Stimulated activated CD4-positive, alpha-beta T cell treated with anti-CD3 and anti-CD28 coated beads, Interleukin-15, amount 100 ng/mL, for 48 hours (primary cell): ENCODE data around the gene CCNB3.
"Not testable (repeated sequence)": the region's sequence is repeated elsewhere in the genome, so short reads cannot be mapped to it uniquely, and the experiment has no call there.

Experiments
- DNase-seq, 2 donors: peaks; one replicate each; pipeline ENCODE4 v3.0.0-alpha.2; 2020; ENCODE audit warnings: low read depth in 2 of 2

CCNB3 gene, protein sequence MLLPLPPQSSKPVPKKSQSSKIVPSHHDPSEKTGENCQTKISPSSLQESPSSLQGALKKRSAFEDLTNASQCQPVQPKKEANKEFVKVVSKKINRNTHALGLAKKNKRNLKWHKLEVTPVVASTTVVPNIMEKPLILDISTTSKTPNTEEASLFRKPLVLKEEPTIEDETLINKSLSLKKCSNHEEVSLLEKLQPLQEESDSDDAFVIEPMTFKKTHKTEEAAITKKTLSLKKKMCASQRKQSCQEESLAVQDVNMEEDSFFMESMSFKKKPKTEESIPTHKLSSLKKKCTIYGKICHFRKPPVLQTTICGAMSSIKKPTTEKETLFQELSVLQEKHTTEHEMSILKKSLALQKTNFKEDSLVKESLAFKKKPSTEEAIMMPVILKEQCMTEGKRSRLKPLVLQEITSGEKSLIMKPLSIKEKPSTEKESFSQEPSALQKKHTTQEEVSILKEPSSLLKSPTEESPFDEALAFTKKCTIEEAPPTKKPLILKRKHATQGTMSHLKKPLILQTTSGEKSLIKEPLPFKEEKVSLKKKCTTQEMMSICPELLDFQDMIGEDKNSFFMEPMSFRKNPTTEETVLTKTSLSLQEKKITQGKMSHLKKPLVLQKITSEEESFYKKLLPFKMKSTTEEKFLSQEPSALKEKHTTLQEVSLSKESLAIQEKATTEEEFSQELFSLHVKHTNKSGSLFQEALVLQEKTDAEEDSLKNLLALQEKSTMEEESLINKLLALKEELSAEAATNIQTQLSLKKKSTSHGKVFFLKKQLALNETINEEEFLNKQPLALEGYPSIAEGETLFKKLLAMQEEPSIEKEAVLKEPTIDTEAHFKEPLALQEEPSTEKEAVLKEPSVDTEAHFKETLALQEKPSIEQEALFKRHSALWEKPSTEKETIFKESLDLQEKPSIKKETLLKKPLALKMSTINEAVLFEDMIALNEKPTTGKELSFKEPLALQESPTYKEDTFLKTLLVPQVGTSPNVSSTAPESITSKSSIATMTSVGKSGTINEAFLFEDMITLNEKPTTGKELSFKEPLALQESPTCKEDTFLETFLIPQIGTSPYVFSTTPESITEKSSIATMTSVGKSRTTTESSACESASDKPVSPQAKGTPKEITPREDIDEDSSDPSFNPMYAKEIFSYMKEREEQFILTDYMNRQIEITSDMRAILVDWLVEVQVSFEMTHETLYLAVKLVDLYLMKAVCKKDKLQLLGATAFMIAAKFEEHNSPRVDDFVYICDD (N-terminal part only)

DNA sequence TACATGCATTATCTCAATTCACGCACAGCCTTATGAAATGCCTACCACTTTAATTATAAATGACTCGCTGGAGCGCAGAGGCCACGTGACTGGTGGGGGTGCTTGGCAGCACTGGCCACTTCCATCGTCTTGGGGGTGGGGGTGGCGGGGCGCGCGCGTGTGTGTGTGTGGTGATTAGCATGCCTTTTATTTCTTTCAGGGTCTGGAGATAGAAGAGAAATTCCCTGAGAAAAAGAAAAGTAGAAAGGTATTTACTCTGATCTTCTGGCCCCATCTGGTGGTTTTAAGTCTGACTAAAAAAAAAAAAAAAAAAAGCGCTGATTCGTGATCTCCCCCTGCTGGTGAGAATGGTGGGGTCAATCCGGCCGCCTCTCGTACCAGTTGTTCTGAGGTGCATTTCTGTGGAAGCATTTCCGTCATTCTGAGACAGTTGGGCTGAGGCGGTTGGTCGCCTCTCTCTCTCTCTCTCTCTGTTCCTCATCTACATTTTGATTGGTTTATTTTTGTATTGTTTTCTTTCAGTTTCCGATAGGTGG is at the start of gene CCNB3:
Gene CCNB3 (plus strand): TSS at position 402 of the 536 bp plus-strand sequence. CDS start 80,399 bp downstream, outside the sequence.
- peak; percentile 52 to 60 for DNase-seq

DNA sequence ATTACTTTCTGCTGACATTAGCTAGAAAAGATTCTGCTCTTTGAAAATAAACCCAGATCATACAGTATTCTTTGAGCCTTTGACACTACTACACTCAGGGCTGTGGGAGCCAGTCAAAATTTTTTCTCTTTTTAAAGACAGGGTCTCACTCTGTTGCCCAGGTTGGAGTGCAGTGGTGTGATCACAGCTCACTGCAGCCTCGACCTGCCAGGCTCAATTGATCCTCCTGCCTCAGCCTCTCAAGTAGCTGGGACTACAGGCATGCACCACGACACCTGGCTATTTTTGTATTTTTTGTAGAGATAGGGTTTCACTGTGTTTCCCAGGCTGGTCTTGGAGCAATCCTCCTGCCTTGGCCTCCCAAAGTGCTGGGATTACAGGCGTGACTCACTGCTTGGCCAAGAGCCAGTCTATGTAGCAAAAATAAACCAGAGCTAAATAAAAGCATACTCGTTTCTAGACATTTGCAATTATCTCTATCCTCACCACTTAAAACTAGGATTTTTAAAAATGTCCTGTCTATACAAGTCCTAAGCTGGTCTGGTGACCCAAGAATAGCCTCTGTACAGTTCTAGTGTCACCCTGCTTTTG is 46.9 kb upstream of the CCNB3 start:
- DNase-seq = no peak

DNA sequence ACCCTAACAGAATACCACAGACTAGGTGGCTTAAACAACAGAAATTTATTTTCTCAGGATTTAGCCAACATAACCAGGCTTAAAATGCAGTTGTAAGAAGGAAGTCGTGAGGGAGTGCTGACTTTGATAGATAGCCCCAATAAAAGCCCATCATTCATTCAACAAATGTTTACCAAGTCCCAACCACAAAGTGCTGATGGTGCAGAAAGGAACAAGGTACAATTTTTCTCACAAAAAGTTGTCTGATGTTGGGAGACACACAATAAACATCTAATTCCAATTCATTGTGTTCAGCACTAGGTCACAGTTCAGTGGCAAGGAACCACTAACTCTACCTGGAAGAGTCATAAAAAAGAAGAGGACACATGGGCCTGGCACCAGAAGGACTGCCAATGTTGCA is 46.0 kb upstream of the CCNB3 start:
- no peak for DNase-seq

DNA sequence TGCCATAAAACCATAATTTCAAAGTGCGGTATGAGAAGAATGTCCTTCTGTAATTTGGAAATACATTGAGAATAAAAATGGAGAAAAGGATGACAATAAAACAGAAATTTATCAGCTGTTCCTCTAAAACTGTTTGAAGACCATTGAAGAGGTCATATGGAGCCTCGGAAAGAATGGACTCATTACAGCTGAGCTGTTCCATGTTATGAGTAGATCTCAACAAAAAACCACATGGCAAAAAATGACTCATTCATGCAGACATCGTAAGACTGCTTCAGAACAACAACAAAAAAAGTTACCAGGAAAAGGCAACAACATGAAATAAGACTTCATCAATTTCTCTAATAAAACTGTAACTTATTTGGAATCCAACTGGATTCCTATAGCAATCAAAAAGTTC is 43.4 kb upstream of the CCNB3 start:
- DNase-seq = no peak

DNA sequence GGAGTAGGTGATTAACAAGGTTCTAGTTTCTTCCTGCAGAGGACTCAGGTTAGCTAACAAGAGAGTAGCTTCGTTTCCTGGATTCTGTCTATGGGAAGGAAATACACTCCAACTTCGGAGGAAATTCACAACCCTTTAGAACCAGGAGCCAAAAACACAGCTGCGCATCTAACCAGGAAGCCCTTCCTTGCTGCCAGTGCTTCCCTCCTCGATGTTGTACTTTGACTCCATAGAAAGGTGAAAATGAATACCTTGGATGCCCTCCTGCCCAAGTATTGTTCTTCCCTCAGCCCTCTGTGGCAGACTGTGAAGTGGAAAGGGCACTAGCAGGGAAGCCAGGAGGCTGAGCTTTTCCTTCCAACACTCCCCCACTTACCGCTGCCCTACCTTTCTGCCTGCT is 38.8 kb upstream of the CCNB3 start:
- DNase-seq = no peak

DNA sequence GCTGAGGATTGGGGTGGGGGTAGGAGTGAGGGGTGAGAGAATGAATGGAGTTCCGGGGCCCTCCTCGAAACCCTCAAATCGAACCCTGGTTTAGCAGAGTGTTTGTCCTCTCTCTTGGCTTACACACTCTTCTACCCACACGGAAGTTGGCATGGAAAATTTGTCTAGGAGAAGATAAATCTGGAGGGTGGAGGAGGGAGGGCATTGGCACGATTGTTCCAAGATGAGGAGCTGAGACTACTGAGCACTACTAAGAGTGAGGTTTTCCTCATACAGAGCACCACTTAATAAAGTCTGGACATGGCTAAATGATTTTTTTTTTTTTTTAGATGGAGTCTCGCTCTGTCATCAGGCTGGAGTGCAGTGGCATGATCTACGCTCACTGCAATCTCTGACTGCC is 37.2 kb upstream of the CCNB3 start:
- no peak for DNase-seq

DNA sequence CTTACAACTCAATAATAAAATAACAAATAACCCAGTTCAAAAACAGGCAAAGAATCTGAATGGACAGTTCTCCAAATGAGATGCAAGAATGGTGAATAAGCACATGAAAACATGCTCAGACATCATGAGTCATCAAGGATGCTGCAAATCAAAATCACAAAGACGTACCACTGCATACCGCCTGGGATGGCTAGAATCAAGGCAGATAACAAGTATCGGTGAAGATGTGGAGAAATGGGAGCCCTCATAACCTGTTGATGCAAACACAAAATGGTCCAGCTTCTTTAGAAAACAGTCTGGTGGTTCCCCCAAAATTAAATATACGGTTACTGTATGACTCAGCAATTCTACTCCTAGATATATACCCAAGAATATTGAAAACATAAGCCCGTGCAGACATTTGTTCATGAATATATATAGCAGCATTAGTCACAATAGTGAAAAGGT is 36.3 kb upstream of the CCNB3 start:
- no peak for DNase-seq

DNA sequence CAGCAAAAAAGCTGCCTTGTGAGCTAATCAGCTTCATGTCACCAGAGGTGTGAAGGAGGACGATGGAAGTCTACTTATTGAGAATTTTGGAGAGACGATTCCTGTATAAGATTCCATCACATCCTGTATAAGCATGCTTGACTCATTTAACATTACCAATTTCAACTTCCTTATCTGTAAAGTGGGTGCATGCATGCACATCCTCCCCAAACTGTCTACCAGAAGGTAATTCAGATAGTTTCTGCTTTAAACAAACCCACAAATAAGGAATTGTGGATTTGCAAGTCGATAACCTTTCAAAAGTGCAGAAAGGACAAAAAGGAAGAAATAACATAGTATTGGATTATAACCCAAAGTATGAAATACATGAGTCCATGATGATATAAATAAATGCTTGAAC is 34.8 kb upstream of the CCNB3 start:
- no peak for DNase-seq

DNA sequence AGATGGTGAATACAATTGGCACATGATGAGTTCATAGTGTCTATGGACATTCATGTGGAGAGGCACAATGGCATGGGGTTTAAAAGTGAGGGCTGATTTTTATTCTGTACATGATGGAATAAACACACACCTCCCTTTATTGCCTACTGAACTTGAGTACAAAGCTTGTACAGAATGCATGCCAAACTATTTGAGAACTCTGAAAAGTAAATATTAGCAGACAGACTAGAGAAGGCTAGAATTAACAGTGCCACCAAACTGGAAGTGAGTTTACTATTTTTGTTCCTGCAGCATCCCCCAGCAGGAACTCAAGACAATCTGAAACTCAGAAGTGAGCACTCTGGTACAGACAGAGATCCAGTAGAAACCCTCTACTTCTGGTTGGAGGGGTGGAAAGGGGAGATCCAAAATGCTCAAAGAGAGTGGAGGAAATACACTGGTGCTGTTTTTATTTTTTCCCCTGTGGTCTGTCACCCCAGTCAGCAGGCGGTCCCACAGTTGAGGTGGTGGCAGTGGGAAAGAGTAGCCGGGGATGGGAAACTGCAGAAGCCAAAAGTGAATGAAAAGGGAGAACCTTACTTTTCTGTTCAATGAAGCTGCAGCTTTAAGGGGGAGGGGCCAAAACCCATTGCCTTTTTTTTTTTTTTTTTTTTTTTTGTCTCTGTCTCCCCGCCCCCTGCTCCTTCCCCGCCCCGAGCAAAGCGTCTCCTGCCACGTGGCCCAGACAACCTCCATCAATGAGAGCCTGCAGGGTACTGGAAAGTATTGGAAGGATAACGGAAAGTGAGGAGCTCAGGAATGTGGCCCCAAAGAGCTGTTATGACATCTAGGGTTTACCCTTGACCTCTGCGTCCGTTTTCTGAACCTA is 24.3 kb upstream of the CCNB3 start:
- DNase-seq = no peak

DNA sequence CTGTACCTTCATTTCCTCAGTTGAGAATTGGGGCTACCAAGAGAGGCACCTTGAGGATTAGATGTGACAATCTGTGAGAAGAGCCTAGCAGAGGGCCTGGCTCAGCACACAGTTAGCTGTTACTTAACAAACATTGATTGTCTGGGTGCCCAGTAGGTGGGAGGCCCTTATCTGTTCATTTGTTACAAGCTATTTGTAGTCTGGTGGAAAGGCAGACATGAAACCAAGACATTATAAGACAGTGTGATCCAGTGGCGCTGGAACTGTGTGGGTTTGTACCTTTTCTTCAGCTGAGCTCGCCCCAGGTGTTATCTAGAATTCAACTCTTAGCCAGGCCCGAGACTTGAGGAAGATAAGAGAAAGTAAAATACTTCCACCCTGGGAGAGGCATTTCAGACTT is 20.7 kb upstream of the CCNB3 start:
- no peak for DNase-seq

DNA sequence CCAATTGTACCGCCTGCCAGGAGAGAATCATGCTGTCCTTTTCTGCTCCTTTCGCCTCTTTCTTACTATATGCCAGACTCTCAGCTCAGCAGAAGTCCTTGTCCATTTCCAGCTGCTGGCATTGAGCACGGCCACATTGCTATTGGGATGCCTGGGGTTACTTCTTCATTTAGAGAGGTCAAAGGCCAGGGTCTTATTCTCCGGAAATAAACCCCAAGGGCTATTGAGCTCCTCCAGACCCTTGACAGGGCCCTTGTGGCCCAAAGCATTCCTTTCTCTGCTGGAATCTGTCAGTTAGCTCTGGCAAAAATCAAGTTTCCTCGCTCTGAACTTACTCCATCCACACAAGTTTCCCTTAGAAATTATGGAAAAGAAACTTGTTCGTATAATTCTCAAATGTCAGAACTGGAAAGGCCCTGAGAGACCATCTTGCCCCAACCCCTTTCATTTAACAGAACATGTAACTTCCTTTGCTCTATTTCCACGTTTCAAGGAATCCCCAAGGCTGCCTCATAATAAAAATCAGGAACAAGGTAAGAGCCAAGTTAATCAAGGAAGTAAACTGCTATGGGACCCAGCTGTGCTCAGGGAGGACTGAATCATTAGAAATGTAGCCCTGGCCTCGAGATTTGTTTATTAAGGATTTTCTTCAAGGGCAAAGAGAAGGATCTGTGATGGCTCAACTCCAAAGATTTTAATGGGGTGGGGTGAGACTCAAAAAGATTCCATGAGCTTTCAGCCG is 15.5 kb upstream of the CCNB3 start:
- no peak for DNase-seq

DNA sequence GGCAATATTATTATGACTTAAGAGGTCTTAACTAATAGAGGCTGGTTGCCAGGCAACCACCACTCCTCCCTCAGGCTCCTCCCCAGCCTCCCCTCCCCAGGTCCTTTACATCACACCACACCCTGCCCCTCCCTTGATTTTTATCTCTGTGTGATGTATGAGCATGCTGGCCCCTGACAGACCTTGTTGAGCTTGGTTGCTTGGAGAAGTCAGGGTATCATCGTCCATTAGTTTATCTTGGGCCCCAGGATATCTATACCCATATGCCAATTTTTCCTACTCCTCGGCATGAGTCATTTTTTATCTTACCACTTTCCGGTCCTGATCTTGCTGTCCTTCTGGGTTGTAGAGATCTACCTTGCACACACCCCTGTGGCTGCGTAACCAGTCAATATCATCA is 6.2 kb upstream of the CCNB3 start:
- no peak for DNase-seq

DNA sequence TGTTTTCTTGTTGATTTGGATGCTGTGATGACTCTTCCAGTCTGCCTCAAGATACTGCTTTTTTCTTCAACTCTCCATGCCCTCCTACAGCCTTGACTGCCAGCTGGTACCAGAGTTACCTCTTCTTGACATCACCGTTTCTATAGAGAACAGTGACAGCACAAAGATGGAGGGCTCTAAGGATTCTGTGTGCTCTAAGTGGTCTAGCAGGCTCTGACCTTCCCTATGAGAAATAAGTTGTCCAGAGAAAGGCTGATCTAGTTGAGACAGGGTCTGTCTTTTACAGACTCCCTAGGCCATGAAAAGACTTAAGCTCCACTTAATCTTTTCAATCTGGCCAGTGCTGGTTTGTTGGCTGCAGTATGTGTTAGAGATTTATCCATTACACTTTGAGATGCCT is 3.7 kb upstream of the CCNB3 start, which contains the start of gene AKAP4:
Gene AKAP4 (minus strand): TSS at position 101 of the 400 bp plus-strand sequence. CDS start 118 bp downstream, outside the sequence.
- DNase-seq = no peak

DNA sequence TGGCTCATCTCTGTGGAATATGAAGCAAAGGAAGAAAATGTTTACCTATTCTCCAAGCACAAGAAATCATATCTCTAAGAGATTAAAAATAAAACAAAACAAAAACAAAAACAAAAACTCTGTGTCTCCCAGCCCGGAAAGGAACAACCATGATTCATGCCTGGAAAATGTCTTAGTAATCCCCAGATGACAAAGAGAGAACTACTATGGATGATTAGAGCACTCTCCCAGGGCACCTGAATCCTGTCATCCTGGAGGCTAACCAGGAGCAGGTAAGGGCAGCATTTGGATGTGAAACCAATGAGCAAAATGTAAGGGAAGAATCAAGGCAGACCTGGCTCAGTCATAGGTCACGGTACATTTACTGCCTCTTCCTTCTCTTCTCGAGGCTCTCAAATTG is 2.0 kb upstream of the CCNB3 start:
- no peak for DNase-seq

DNA sequence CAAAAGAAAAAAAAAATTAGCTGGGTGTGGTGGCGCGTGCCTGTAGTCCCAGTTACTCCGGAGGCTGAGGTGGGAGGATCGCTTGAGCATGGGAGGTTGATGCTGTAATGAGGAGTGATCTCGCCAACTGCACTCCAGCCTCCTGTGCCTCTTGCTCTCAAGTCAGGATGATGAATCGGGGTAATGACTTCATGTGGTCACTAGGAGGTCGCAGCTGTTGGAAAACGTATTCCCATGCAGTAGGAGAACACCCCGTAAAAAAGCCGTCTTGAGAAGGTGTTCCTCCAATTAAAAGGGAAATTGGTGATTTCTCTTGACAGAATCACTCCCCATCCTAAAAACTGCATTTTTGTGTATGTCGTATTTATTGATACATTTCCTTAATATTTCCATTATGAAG is 2.2 kb downstream of the CCNB3 start:
- no peak for DNase-seq

DNA sequence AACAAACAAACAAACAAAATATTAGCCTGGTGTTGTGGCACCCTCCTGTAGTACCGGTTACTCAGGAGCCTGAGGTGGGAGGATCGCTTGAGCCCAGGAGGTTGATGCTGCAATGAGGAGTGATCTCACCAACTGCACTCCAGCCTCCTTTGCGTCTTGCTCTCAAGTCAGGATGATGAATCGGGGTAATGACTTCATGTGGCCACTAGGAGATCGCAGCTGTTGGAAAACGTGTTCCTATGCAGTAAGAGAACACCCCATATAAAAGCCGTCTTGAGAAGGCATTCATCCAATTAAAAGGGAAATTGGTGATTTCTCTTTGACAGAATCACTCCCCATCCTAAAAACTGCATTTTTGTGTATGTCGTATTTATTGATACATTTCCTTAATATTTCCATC is 6.9 kb downstream of the CCNB3 start:
- no peak for DNase-seq

DNA sequence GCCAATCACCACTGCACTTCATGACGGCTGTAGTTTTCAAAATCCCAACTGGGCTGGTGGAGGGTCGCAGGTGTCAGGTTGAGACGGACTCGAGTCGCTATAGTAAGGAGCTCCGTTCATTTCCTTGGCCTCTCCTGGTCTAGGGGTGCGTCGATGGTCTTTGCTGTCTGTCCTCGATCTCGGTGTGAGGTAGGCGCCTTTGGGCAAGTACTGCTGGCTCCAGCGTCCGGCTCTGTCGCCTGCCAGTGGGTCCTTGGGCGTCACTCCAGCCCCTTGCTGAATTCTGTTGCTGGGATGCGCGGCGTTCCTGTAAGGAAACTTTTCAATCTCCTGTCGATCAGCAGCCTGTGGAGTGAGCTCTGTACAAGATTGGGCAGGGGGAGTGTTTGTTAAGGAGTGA is 76.7 kb downstream of the CCNB3 start:
- DNase-seq = no peak

DNA sequence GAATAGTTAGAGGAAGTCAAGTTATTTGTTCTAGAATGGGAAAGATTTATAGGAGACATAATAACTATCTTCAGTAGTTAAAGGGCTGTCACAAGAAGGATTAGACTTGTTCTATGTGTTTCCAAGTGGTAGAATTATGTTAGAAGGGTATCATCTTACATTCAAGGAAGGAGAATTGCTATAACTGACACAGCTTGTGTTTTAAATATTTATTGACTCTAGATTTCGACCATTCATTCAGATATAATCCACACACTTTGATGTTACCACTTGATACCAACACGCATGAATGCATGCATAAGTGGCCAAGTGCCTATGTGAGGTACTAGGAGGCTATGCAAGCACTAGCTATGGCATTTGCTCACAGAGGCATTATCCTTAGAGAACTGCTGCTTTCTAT is 122.7 kb downstream of the CCNB3 start:
- no peak for DNase-seq

DNA sequence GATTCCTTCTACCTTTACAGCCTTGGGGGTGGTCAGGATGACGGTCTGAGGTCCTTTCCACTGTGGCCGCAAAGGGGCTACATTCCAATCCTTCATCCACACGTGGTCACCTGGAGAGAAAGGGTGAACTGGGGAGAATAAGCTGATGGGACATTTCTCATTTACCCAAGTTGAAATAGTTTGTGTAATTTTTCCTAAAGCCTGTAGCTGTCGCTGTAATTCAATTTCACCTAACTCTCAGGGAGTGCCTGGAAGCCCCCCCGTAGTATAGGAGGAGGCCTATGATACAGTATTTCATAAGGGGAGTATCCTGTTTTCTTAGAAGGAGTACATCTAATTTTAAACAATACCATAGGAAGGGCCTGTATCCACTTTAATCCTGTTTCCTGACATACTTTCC is 128.1 kb downstream of the CCNB3 start:
- not testable (repeated sequence) for DNase-seq

DNA sequence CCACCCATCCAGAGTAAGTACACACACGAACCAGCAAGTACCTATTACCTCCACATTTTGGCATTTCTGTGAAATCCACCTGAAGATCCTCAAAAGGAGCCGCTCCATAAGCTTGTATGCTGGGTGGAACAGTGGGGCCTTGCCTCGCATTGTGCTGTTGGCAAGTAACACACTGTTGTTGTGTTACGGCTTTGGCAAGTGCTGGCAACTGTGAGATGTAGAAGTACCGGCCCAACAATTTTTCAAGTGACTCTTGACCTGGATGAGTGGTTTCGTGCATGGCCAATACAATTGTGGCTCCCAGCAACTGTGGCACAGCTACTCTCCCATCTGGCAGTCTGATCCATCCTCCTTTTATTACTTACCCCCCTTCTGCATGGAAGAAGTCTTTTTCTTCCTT is 128.7 kb downstream of the CCNB3 start:
- DNase-seq = no peak
